A673 (cell line): ENCODE measurements around the gene PRUNE2. TPM values are rescaled to one million over a fixed set of nuclear protein-coding genes. Genes with fewer than 3 reads are reported as not detected.

ENCODE experiments used
- BruUV-seq: library from RNA; stranded (reverse); fragments of 400-500 nt; replicated peaks from 2 replicates; lab custom pipeline; 2021; lab: Mats Ljungman, UMichigan
- CTCF ChIA-PET: fragments of 300-600 bp; sonication (Branson Sonifier 250); formaldehyde crosslinking; loops from one replicate; lab custom pipeline; 2022; ENCODE audit warnings: antibody characterized with exemption; lab: Charles Lee
- POLR2A ChIA-PET: fragments of 300-600 bp; sonication (Branson Sonifier 250); formaldehyde crosslinking; loops from one replicate; lab custom pipeline; 2022; ENCODE audit warnings: antibody characterized with exemption; ENCODE audit not compliant: low non-redundant PET; lab: Charles Lee
- DNase-seq: peaks from one replicate; pipeline ENCODE4 v3.0.0-alpha.2; 2015; ENCODE audit warnings: low spot score
- H3K27ac ChIP-seq: fragments of 200-600 bp; sonication (generic); 2 replicates; pipeline ENCODE4 v1.5.1; 2016; ENCODE audit warnings: mixed run types, low read depth, mild to moderate bottlenecking, mixed read lengths, antibody characterized with exemption, low read length; ENCODE audit not compliant: poor library complexity, severe bottlenecking
- H3K27me3 ChIP-seq: fragments of 200-600 bp; sonication (generic); replicated peaks from 2 replicates; pipeline ENCODE4 v1.6.1; 2017; ENCODE audit warnings: mixed run types, low read depth, mild to moderate bottlenecking, mixed read lengths, antibody characterized with exemption, low read length; ENCODE audit not compliant: insufficient read depth, poor library complexity
- H3K36me3 ChIP-seq: fragments of 200-600 bp; sonication (generic); 2 replicates; pipeline ENCODE4 v1.6.1; 2016; ENCODE audit warnings: mixed run types, mild to moderate bottlenecking, mixed read lengths, antibody characterized with exemption, low read length; ENCODE audit not compliant: insufficient read depth, poor library complexity, severe bottlenecking
- H3K4me1 ChIP-seq: fragments of 200-600 bp; sonication (generic); 2 replicates; pipeline ENCODE4 v1.6.1; 2017; ENCODE audit warnings: mixed run types, mild to moderate bottlenecking, mixed read lengths, antibody characterized with exemption, low read length; ENCODE audit not compliant: insufficient read depth, poor library complexity, severe bottlenecking
- H3K4me3 ChIP-seq: fragments of 200-600 bp; sonication (generic); 2 replicates; pipeline ENCODE4 v1.5.1; 2016; ENCODE audit warnings: low read depth, mixed run types, mild to moderate bottlenecking, mixed read lengths, low read length; ENCODE audit not compliant: poor library complexity, severe bottlenecking
- H3K9me3 ChIP-seq: fragments of 200-600 bp; sonication (generic); 2 replicates; pipeline ENCODE4 v1.6.1; 2016; ENCODE audit warnings: mixed run types, low read depth, mild to moderate bottlenecking, mixed read lengths, antibody characterized with exemption, low read length; ENCODE audit not compliant: poor library complexity, severe bottlenecking
- CTCF ChIP-seq: fragments of 300-800, 200-600 bp; sonication (generic); conservative IDR thresholded peaks from 2 replicates; pipeline ENCODE4 v1.5.1; 2017; ENCODE audit warnings: low read depth, mild to moderate bottlenecking, antibody characterized with exemption, low read length, moderate library complexity, mixed read lengths
- EZH2 ChIP-seq: fragments of 200-600 bp; sonication (generic); IDR thresholded peaks from 2 replicates; pipeline ENCODE4 v1.6.1; 2017; ENCODE audit warnings: borderline replicate concordance, low read depth, mild to moderate bottlenecking, mixed read lengths, antibody characterized with exemption, low read length; ENCODE audit not compliant: poor library complexity, severe bottlenecking
- intact Hi-C: fragments of 100-400 bp; cut with micrococcal nuclease; formaldehyde crosslinking; loops from one replicate; pipeline ENCODE4 v1.10.0; 2022; ENCODE audit not compliant: unreplicated experiment
- total RNA-seq: library from RNA; stranded (reverse); gene quantifications from 2 replicates; pipeline ENCODE4 v1.2.3, GENCODE V29; 2021

PRUNE2 gene
- total RNA-seq, 1 experiment from 2014 or later, result not detected

- no TSS peak for BruUV-seq
- ChIA-PET CTCF (no interaction called here), POLR2A (no interaction called here)
- H3K27ac ChIP-seq, result no peak overlapping the region
- H3K36me3 ChIP-seq, result no peaks in the 10 kb centered on the region
- no peak overlapping the region for H3K4me3 ChIP-seq
- TF ChIP-seq CTCF, result no peak
- TF ChIP-seq EZH2, result no peak
- peaks cover 81% of the 10 kb centered on the region for H3K27me3 ChIP-seq
- intact Hi-C loops, result no loop called here
- DNase-seq, result no peak
- no peaks in the 10 kb centered on the region for H3K9me3 ChIP-seq
- no peaks in the 10 kb centered on the region for H3K4me1 ChIP-seq
These were observed 5.0 kb downstream of the PRUNE2 start for GRCh38 chr9:76900884-76901440.

GRCh38 chr9:76898786-76899185, 7.1 kb downstream of the PRUNE2 start:
- intact Hi-C loops, result loop anchor here (10.0 kb wide), 1 partner anchor 86 kb away; no protein-coding TSS in a partner anchor
- Histone ChIP-seq H3K4me3 (no peak overlapping the region), H3K27me3 (peaks cover 61% of the 10 kb centered on the region), H3K4me1 (no peaks in the 10 kb centered on the region), H3K27ac (no peak overlapping the region), H3K9me3 (no peaks in the 10 kb centered on the region), H3K36me3 (no peaks in the 10 kb centered on the region)
- ChIA-PET CTCF (no interaction called here), POLR2A (no interaction called here)
- no peak for TF ChIP-seq CTCF
- TF ChIP-seq EZH2, result no peak
- no peak for DNase-seq
- BruUV-seq, result no TSS peak

GRCh38 chr9:76897804-76898525, 7.9 kb downstream of the PRUNE2 start:
- CTCF ChIA-PET, result no interaction called here
- H3K27me3 ChIP-seq, result peaks cover 61% of the 10 kb centered on the region
- POLR2A ChIA-PET, result no interaction called here
- H3K36me3 ChIP-seq, result no peaks in the 10 kb centered on the region
- H3K4me3 ChIP-seq, result no peak overlapping the region
- DNase-seq, result no peak
- TF ChIP-seq EZH2 (no peak), CTCF (no peak)
- no peaks in the 10 kb centered on the region for H3K9me3 ChIP-seq
- intact Hi-C loops, result loop anchor here (10.0 kb wide), 1 partner anchor 87 kb away; no protein-coding TSS in a partner anchor
- no peak overlapping the region for H3K27ac ChIP-seq
- BruUV-seq, result no TSS peak
- no peaks in the 10 kb centered on the region for H3K4me1 ChIP-seq
